GM15510 (cell line): ENCODE data around the gene ARMCX4.

Source experiments
- POLR2A ChIP-seq: IDR thresholded peaks from 3 replicates; pipeline ENCODE4 v1.6.1; 2011; ENCODE audit warnings: borderline replicate concordance; ENCODE audit not compliant: insufficient read length; ENCODE audit errors: extremely low read depth

ARMCX4 gene

DNA sequence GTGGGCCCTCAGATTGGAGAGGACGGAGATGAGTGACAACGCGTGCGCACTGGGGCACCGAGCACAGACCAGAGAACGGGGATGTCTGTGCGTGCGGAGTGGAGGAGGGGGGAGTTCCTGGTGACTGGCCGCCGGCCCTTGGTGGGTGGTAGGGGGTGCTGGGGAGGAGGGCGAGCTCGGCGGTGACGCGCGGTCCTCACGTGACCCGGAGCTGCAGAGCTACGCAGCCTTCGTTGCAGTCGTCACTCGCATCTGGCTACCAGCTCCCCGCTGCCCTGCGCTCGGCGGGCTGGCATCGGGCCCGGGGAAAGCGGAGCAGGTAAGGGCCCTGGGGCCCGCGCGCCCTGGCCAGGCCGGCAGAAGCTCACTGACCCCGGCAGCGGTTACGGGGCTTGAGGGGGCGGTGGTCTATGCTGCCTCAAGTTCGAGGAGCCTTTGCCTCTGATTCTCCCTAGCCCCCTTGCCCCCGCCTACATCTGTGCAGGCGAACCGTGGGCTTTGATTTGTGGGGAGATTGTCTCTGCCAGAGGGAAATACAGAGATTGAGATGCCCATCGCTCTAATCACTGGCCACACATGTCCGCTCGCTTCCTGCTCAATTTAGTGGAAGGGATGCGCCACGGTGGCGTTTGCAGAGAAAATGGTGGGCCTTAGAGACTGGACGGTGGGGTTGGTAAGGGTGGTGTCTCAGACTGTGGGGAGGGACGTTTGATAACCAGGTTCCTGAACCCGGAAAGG lies at the start of gene ARMCX4:
TSS of gene ARMCX4 (plus strand) at position 245 of the 738 bp plus-strand sequence. CDS start 3,134 bp downstream, outside the sequence.
- TF ChIP-seq POLR2A, result no peak

DNA sequence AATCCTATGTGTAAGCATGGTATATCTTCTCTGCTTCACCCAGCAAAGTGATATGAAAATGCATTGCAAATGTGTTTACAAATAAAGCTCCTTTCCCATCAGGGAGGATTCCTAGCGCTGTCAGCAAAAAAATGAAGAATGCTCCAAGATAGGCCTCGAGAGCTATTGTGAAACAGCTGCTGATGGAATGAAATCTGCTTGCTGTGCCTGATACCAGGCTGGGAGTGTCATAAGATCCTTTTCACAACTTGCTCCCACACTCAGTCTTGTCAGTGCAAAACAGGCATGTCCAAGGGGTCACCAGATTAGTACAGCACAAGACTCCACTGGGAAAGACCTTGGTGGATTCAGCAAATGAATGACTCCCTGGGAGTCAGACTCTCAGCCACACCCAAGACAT lies 43.2 kb upstream of the ARMCX4 start:
- TF ChIP-seq POLR2A, result no peak

DNA sequence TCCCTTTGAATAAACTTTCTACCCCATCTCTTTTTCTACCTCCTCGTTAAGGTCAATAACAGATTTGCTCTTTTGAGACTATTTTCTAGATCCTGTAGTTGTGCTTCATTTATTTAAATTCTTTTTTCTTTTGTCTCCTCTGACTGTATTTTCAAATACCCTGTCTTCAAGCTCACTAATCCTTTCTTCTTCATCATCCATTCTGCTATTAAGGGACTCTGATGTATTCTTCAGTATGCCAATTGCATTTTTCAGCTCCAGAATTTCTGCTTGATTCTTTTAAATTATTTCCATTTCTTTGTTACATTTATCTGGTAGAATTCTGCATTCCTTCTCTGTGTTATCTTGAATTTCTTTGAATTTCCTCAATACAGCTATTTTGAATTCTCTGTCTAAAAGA lies 36.0 kb upstream of the ARMCX4 start:
- TF ChIP-seq POLR2A, result no peak

DNA sequence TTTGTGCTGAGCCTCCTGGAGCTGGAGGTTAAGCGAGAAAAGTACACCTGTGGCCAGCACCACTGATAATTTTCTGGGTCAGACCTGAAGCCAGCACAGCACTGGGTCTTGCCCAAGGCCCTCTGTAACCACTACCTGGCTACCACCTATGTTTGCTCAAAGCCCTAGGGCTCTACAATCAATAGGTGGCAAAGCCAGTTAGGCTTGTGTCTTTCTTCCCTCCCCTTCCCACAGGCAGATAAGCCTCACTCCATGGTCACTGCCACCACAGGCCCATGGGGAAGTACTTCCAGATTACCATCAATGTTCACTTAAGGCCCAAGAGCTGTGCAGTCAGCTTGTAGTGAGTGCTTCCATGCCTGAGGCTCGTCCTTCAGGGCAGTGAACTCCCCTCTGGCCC lies 35.2 kb upstream of the ARMCX4 start:
- TF ChIP-seq POLR2A, result no peak

DNA sequence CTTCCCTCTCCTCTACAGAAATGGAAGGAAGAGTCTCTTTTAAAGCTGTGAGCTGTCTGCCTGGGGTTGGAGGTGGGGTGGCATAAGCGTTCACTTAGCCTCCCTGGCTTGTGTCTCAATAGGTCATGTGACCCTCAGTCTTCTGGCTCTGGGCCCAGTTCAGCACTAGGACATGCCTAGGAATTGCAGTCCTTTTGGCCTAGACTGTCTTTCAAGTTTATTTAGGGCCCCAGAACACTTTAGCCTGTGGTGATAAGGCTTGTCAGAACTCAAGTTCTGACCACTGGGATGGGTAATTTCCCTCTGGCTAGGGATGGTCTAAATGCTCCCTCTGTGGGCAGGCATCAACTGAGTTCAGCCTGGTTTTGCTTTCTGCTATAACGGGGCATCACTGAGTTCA lies 34.3 kb upstream of the ARMCX4 start:
- no peak for TF ChIP-seq POLR2A

DNA sequence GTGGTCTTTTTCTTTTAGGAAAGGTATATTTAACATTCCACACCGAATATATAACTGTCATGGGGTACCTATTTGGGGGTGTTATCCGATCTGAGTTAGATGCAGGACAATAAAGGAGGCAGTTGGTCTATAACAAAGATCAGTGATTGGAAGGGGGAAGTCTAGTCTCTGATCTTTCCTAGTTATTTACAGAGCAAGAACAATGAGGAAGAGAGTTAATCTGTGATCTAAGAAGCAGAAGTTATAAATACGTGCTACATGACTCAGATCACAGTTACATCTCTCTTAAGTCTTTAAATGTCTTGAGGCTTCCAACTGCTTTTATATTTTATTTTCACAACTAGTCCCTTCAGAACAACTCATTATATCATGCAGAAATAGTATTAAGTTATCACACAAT lies 33.2 kb upstream of the ARMCX4 start:
- no peak for TF ChIP-seq POLR2A

DNA sequence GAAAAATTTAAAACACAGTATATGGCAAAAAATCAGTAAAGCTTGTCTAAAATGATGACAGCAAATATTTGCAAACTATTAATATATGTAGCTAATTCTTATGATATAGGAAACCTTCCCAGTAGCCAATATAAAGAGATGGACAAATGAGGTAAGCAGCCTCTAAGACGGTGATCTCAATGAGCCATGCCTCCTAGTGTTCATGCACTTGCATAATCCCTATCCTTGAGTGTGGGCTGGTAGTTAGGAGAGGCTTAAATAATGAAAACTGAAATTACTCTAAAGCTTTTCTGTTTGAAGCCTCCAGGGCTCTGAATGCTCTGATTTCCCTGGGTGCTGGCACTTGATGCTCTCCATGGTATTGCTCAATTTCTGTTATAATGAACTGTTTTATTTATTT lies 24.6 kb upstream of the ARMCX4 start:
- TF ChIP-seq POLR2A, result no peak

DNA sequence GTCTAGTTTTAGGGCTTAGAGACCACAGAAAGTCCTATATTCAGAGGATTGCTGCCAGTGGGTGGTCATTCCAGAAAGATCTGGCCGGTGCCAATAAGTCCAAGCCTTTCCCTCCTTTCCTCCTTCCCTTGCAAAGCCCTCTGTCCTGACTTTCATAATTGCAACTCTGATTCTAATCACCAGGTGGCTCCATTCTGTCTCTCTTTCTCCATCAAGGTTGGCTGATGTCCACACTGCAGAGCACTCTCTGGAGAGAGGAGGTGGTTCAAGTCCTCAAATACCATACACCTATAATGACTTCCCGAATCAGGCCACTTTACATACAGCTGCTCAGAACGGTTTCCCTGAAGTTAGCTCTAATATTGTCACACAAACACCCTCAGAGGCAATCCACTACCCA lies 22.4 kb upstream of the ARMCX4 start:
- no peak for TF ChIP-seq POLR2A

DNA sequence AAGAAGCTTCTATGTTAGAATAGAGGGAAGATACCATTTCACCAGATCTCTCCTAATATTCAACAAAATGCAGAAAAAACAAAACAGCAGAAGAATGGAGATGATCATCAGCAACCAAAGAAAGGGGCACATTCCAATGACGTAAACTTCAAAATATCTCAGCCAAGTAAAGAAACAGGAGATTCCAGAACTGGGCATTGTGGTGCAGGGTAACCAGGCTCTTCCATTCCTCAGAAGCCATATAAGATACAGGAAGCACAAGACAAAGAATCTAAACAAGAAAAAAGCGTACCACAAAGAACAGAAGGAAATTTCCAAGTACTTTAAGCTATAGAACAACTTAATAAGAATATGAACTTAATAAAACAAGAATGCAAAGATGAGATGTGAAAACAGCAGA lies 6.9 kb upstream of the ARMCX4 start:
- TF ChIP-seq POLR2A, result no peak

DNA sequence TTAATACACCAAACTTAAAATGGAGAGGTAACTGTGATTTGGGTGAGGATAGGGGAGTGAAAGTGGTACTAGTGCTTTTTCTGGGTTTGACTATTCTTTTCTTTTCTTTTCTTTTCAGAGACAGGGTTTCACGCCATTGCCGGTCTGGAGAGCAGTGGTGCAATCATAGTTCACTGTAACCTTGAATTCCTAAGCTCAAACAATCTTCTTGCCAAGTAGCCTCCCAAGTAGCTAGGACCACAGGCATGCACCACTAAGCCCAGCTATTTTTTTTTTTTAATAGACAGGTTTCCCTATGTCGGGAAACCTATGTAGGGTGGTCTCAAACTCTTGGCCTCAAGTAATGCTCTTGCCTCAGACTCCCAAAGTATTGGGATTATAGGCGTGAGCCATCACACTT lies 3.0 kb upstream of the ARMCX4 start:
- TF ChIP-seq POLR2A, result no peak

DNA sequence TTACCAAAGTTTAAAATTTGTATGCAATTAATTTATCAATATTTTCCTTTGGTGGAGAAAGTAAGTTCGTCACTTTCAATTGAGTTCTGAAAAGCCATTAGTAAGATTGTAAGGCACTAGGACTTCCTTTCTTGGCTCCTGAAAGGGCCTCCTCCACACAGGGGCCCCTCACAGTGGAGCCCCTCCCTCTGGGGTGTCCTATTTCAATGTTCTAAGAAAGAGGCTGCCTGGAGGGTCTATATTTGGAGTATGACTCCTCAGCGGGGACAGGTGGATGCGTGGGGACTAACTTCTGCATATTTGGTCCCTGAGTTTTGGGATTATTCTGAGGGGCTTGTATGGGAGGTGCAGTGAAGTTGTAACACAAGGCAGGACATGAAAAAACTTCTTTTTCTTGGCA lies 1.6 kb upstream of the ARMCX4 start:
- TF ChIP-seq POLR2A, result no peak

DNA sequence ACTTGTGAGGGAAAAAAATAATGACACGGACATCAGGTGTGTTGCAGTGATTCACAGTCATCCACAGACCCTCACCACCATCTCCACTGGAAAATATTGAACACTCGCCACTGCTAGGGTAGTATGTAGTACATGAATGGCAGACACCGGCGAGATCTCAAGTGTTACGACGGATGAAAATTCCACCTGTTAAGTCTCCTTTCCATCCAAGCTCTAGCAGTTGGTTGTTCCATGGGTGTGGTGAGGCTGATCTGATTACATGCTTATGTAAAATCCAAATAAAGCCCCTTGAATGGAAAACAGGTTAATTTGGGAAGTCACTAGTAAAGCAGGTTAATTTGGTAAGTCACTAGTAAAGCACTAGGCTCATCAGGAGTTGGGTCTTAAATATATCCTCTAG lies 1.1 kb upstream of the ARMCX4 start:
- no peak for TF ChIP-seq POLR2A

DNA sequence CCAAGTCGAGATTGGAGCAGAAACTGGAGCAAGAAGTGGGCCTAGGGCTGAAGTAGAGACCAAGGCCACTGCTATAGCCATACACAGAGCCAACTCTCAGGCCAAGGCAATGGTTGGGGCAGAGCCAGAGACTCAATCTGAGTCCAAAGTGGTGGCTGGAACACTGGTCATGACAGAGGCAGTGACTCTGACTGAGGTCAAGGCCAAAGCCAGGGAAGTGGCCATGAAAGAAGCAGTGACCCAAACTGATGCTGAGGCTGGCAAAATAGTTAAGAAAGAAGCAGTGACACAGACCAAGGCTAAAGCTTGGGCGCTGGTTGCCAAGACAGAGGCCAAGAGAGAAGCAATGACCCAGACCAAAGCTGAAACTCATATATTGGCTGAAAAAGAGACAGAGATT lies 3.5 kb downstream of the ARMCX4 start:
- no peak for TF ChIP-seq POLR2A

DNA sequence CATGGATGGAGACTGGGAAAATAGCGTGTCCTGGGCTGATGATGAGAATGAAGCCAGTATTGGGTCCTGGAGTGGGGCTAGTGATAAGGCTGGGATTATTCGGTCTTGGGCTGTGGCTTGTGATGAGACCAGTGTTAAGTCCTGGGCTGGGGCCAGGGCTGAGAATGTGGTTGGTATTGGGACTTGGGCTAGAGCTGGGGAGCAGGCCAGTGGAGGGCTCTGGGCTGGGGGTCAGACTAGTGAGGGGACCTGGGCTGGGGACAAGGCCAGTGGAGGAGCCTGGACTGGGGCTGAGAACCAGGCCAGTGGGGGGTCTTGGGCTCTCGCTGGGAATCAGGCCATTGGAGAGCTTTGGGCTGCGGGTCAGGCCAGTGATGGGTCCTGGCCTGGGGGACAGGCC lies 6.7 kb downstream of the ARMCX4 start:
- no peak for TF ChIP-seq POLR2A

DNA sequence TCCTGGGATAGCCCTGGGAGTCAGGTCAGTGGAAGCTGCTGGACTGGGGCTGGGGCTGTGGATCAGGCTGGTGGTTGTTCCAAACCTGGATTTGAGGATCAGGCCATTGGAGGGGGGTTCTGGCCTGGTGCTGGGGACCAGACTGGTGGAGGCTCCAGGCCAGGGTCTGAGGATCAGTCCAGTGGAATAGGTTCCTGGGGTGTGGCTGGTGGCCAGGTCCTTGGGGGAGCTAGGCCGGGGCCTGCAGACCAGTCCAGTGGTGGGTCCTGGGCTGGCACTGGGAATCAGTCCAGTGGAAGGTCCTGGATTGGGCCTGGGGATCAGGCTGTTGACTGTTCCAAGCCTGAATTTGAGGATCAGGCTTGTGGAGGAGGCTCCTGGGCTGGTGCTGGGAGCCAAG lies 8.0 kb downstream of the ARMCX4 start:
- TF ChIP-seq POLR2A, result no peak

DNA sequence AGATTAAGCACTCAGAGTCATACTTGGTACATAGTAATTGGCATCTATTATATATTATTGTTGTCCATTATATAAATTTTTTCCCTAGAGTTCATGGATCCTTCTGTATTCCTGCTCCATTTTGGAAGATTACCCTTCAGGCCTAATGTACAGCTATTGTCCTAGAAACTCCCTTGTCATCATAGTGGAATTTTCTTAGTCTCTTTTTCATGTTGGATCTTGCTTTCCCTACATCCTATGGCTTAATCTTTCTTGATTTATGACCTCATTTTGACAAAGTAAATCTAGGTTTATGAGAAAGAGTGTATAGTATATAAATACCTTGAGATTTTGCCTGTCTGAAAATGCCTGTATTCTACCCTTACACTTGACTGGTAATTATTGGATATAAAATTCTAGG lies 22.1 kb downstream of the ARMCX4 start:
- no peak for TF ChIP-seq POLR2A

DNA sequence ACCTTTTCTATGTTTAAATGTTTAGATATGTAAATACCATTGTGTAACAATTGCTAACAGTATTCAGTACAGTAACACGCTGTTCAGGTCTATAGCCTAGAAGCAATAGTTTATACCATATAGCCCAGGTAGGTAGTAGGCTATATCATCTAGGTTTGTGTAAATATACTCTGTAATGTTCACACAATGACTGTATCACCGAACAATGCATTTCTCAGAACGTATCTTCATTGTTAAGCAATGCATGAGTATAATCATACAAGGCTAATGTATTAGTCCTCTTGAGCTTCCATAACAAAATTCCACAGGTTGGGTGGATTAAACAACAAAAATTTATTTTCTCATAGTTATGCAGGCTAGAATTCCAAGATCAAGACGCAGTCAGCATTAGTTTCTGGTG lies 22.7 kb downstream of the ARMCX4 start:
- no peak for TF ChIP-seq POLR2A
